ENCODE results near the gene DOCK9.

The DOCK9 gene

GRCh38 chr13:98892077-98892476 is 85.8 kb downstream of the DOCK9 start:
- peaks cover 12% of the 10 kb centered on the region for H3K36me3 Mint-ChIP-seq (ENCODE audit: insufficient read depth)
- H3K9me3 Mint-ChIP-seq = no peaks in the 10 kb centered on the region
- no peak for ATAC-seq (replicated peaks; ENCODE audit: extremely low read depth, poor library complexity, severe bottlenecking)
- H3K4me3 Mint-ChIP-seq = no peak overlapping the region
- DNase-seq (ENCODE audit: low spot score in 2 of 2) = no peak
- H3K27ac Mint-ChIP-seq (ENCODE audit: low read depth) = no peak overlapping the region
- no peaks in the 10 kb centered on the region for H3K27me3 Mint-ChIP-seq
- H3K4me1 Mint-ChIP-seq = peaks cover 2% of the 10 kb centered on the region

GRCh38 chr13:98890925-98891324 is 86.9 kb downstream of the DOCK9 start:
- H3K4me3 Mint-ChIP-seq = no peak overlapping the region
- H3K9me3 Mint-ChIP-seq = no peaks in the 10 kb centered on the region
- H3K27ac Mint-ChIP-seq (ENCODE audit: low read depth) = no peak overlapping the region
- H3K36me3 Mint-ChIP-seq (ENCODE audit: insufficient read depth) = peaks cover 17% of the 10 kb centered on the region
- H3K27me3 Mint-ChIP-seq = no peaks in the 10 kb centered on the region
- no peak for ATAC-seq (replicated peaks; ENCODE audit: extremely low read depth, poor library complexity, severe bottlenecking)
- DNase-seq (ENCODE audit: low spot score in 2 of 2) = no peak
- no peaks in the 10 kb centered on the region for H3K4me1 Mint-ChIP-seq

GRCh38 chr13:98890186-98890585 is 87.7 kb downstream of the DOCK9 start:
- DNase-seq (ENCODE audit: low spot score in 2 of 2) (no peak), ATAC-seq (replicated peaks; ENCODE audit: extremely low read depth, poor library complexity, severe bottlenecking) (no peak)
- Mint-ChIP-seq H3K9me3 (no peaks in the 10 kb centered on the region), H3K4me3 (no peak overlapping the region), H3K36me3 (ENCODE audit: insufficient read depth) (peaks cover 24% of the 10 kb centered on the region), H3K27ac (ENCODE audit: low read depth) (no peak overlapping the region), H3K4me1 (no peaks in the 10 kb centered on the region), H3K27me3 (no peaks in the 10 kb centered on the region)

- Mint-ChIP-seq H3K9me3 (no peaks in the 10 kb centered on the region), H3K4me1 (no peaks in the 10 kb centered on the region), H3K4me3 (no peak overlapping the region), H3K27me3 (no peaks in the 10 kb centered on the region), H3K36me3 (ENCODE audit: insufficient read depth) (peaks cover 28% of the 10 kb centered on the region), H3K27ac (ENCODE audit: low read depth) (no peak overlapping the region)
- DNase-seq (ENCODE audit: low spot score in 2 of 2) (no peak), ATAC-seq (replicated peaks; ENCODE audit: extremely low read depth, poor library complexity, severe bottlenecking) (no peak)
Observed at GRCh38 chr13:98889419-98890085, 88.3 kb downstream of the DOCK9 start.

- DNase-seq (ENCODE audit: low spot score in 2 of 2) (no peak), ATAC-seq (replicated peaks; ENCODE audit: extremely low read depth, poor library complexity, severe bottlenecking) (no peak)
- Mint-ChIP-seq H3K9me3 (no peaks in the 10 kb centered on the region), H3K27ac (ENCODE audit: low read depth) (no peak overlapping the region), H3K4me3 (no peak overlapping the region), H3K36me3 (ENCODE audit: insufficient read depth) (peaks cover 31% of the 10 kb centered on the region), H3K27me3 (no peaks in the 10 kb centered on the region), H3K4me1 (no peaks in the 10 kb centered on the region)
Observed at GRCh38 chr13:98888890-98889279, 89.0 kb downstream of the DOCK9 start.

- no peak overlapping the region for H3K4me3 Mint-ChIP-seq
- H3K36me3 Mint-ChIP-seq (ENCODE audit: insufficient read depth) = peaks cover 30% of the 10 kb centered on the region
- no peaks in the 10 kb centered on the region for H3K27me3 Mint-ChIP-seq
- H3K9me3 Mint-ChIP-seq = no peaks in the 10 kb centered on the region
- H3K4me1 Mint-ChIP-seq = no peaks in the 10 kb centered on the region
- DNase-seq (ENCODE audit: low spot score in 2 of 2) (no peak), ATAC-seq (replicated peaks; ENCODE audit: extremely low read depth, poor library complexity, severe bottlenecking) (no peak)
- no peak overlapping the region for H3K27ac Mint-ChIP-seq (ENCODE audit: low read depth)
Observed at GRCh38 chr13:98888222-98888889, 89.5 kb downstream of the DOCK9 start.

- DNase-seq (ENCODE audit: low spot score in 2 of 2) = no peak
- no peaks in the 10 kb centered on the region for H3K4me1 Mint-ChIP-seq
- H3K36me3 Mint-ChIP-seq (ENCODE audit: insufficient read depth) = peaks cover 38% of the 10 kb centered on the region
- H3K4me3 Mint-ChIP-seq = no peak overlapping the region
- H3K27me3 Mint-ChIP-seq = no peaks in the 10 kb centered on the region
- no peaks in the 10 kb centered on the region for H3K9me3 Mint-ChIP-seq
- H3K27ac Mint-ChIP-seq (ENCODE audit: low read depth) = peak overlapping the region; percentile 8
- no peak for ATAC-seq (replicated peaks; ENCODE audit: extremely low read depth, poor library complexity, severe bottlenecking)
Observed at GRCh38 chr13:98886587-98887230, 91.2 kb downstream of the DOCK9 start.

GRCh38 chr13:98885600-98885999 is 92.3 kb downstream of the DOCK9 start:
- no peaks in the 10 kb centered on the region for H3K27me3 Mint-ChIP-seq
- ATAC-seq (replicated peaks; ENCODE audit: extremely low read depth, poor library complexity, severe bottlenecking) (no peak), DNase-seq (ENCODE audit: low spot score in 2 of 2) (no peak)
- no peak overlapping the region for H3K27ac Mint-ChIP-seq (ENCODE audit: low read depth)
- no peaks in the 10 kb centered on the region for H3K4me1 Mint-ChIP-seq
- peaks cover 48% of the 10 kb centered on the region for H3K36me3 Mint-ChIP-seq (ENCODE audit: insufficient read depth)
- no peak overlapping the region for H3K4me3 Mint-ChIP-seq
- no peaks in the 10 kb centered on the region for H3K9me3 Mint-ChIP-seq

- DNase-seq (ENCODE audit: low spot score in 2 of 2) (no peak), ATAC-seq (replicated peaks; ENCODE audit: extremely low read depth, poor library complexity, severe bottlenecking) (no peak)
- Mint-ChIP-seq H3K36me3 (ENCODE audit: insufficient read depth) (peaks cover 55% of the 10 kb centered on the region), H3K4me1 (no peaks in the 10 kb centered on the region), H3K27ac (ENCODE audit: low read depth) (no peak overlapping the region), H3K4me3 (no peak overlapping the region), H3K9me3 (no peaks in the 10 kb centered on the region), H3K27me3 (no peaks in the 10 kb centered on the region)
Observed at GRCh38 chr13:98883998-98884397, 93.9 kb downstream of the DOCK9 start.

- Mint-ChIP-seq H3K36me3 (ENCODE audit: insufficient read depth) (peaks cover 61% of the 10 kb centered on the region), H3K4me1 (no peaks in the 10 kb centered on the region), H3K27ac (ENCODE audit: low read depth) (no peak overlapping the region), H3K9me3 (no peaks in the 10 kb centered on the region), H3K4me3 (no peak overlapping the region), H3K27me3 (no peaks in the 10 kb centered on the region)
- DNase-seq (ENCODE audit: low spot score in 2 of 2) = no peak
- ATAC-seq (replicated peaks; ENCODE audit: extremely low read depth, poor library complexity, severe bottlenecking) = no peak
Observed at GRCh38 chr13:98881390-98881789, 96.5 kb downstream of the DOCK9 start.

GRCh38 chr13:98880677-98881076 is 97.2 kb downstream of the DOCK9 start:
- no peak overlapping the region for H3K4me3 Mint-ChIP-seq
- no peak overlapping the region for H3K27ac Mint-ChIP-seq (ENCODE audit: low read depth)
- DNase-seq (ENCODE audit: low spot score in 2 of 2) (no peak), ATAC-seq (replicated peaks; ENCODE audit: extremely low read depth, poor library complexity, severe bottlenecking) (no peak)
- H3K9me3 Mint-ChIP-seq = no peaks in the 10 kb centered on the region
- H3K27me3 Mint-ChIP-seq = no peaks in the 10 kb centered on the region
- H3K36me3 Mint-ChIP-seq (ENCODE audit: insufficient read depth) = peaks cover 59% of the 10 kb centered on the region
- H3K4me1 Mint-ChIP-seq = no peaks in the 10 kb centered on the region

GRCh38 chr13:98879957-98880356 is 97.9 kb downstream of the DOCK9 start:
- peaks cover 53% of the 10 kb centered on the region for H3K36me3 Mint-ChIP-seq (ENCODE audit: insufficient read depth)
- H3K4me3 Mint-ChIP-seq = no peak overlapping the region
- ATAC-seq (replicated peaks; ENCODE audit: extremely low read depth, poor library complexity, severe bottlenecking) = no peak
- H3K27ac Mint-ChIP-seq (ENCODE audit: low read depth) = no peak overlapping the region
- no peaks in the 10 kb centered on the region for H3K27me3 Mint-ChIP-seq
- no peak for DNase-seq (ENCODE audit: low spot score in 2 of 2)
- H3K9me3 Mint-ChIP-seq = no peaks in the 10 kb centered on the region
- no peaks in the 10 kb centered on the region for H3K4me1 Mint-ChIP-seq

GRCh38 chr13:98879127-98879520 is 98.7 kb downstream of the DOCK9 start:
- H3K4me3 Mint-ChIP-seq = no peak overlapping the region
- H3K36me3 Mint-ChIP-seq (ENCODE audit: insufficient read depth) = peaks cover 47% of the 10 kb centered on the region
- no peaks in the 10 kb centered on the region for H3K4me1 Mint-ChIP-seq
- H3K9me3 Mint-ChIP-seq = no peaks in the 10 kb centered on the region
- no peaks in the 10 kb centered on the region for H3K27me3 Mint-ChIP-seq
- ATAC-seq (replicated peaks; ENCODE audit: extremely low read depth, poor library complexity, severe bottlenecking) (no peak), DNase-seq (ENCODE audit: low spot score in 2 of 2) (no peak)
- no peak overlapping the region for H3K27ac Mint-ChIP-seq (ENCODE audit: low read depth)
